IMR-90 (cell line): ENCODE data around the gene HOMEZ. TPM values are rescaled to one million over a fixed set of nuclear protein-coding genes. Genes with fewer than 3 reads are reported as not detected.

Experiments used
- ATAC-seq: fragments of 200-7000 bp; cut with Tn5 transposase; 2 replicates; pipeline ENCODE4 v1.9.1; 2020; ENCODE audit warnings: low read depth, mild to moderate bottlenecking, moderate library complexity
- BruUV-seq: library from RNA; stranded (reverse); fragments of 400-500 nt; replicated peaks from 2 replicates; lab custom pipeline; 2021; lab: Mats Ljungman, UMichigan
- CTCF ChIA-PET: fragments of 300-600 bp; formaldehyde crosslinking; extraction: SDS; loops from one replicate; lab custom pipeline; 2021; ENCODE audit warnings: antibody characterized with exemption; lab: Yijun Ruan, JAX
- POLR2A ChIA-PET: fragments of 300-600 bp; sonication (Branson Sonifier 250); formaldehyde crosslinking; loops from one replicate; lab custom pipeline; 2022; ENCODE audit warnings: antibody characterized with exemption; ENCODE audit not compliant: unreplicated experiment; lab: Charles Lee
- DNase-seq: peaks from one replicate; pipeline ENCODE4 v3.0.0; 2013
- H2AFZ ChIP-seq: replicated peaks from 2 replicates; pipeline ENCODE3; 2013; ENCODE audit warnings: low read length, mild to moderate bottlenecking; ENCODE audit not compliant: poor library complexity
- H2AK5ac ChIP-seq: 2 replicates; pipeline ENCODE4 v1.6.1; 2013; ENCODE audit warnings: low read depth, low read length, inconsistent platforms
- H2AK9ac ChIP-seq: replicated peaks from 2 replicates; pipeline ENCODE3; 2013; ENCODE audit warnings: mild to moderate bottlenecking, low read depth, low read length, moderate library complexity; ENCODE audit not compliant: poor library complexity
- H2BK120ac ChIP-seq: 2 replicates; pipeline ENCODE4 v1.6.1; 2013; ENCODE audit warnings: low read depth, low read length, inconsistent platforms
- H2BK15ac ChIP-seq: 3 replicates; pipeline ENCODE4 v1.6.1; 2013; ENCODE audit warnings: low read depth, low read length, inconsistent platforms
- H2BK20ac ChIP-seq: 2 replicates; pipeline ENCODE4 v1.6.1; 2013; ENCODE audit warnings: low read depth, mild to moderate bottlenecking, inconsistent platforms, low read length, moderate library complexity
- H2BK5ac ChIP-seq: 2 replicates; pipeline ENCODE4 v1.6.1; 2013; ENCODE audit warnings: mild to moderate bottlenecking, low read depth, low read length, inconsistent platforms; ENCODE audit not compliant: poor library complexity, severe bottlenecking
- H3K14ac ChIP-seq: replicated peaks from 2 replicates; pipeline ENCODE4 v1.6.1; 2013; ENCODE audit warnings: low read depth, low read length, inconsistent platforms
- H3K18ac ChIP-seq: 2 replicates; pipeline ENCODE4 v1.6.1; 2013; ENCODE audit warnings: low read depth, low read length, control low read depth
- H3K23ac ChIP-seq: 2 replicates; pipeline ENCODE4 v1.6.1; 2013; ENCODE audit warnings: low read depth, low read length, inconsistent platforms
- H3K27ac ChIP-seq: 2 replicates; pipeline ENCODE4 v1.5.1; 2013; ENCODE audit warnings: mild to moderate bottlenecking, control low read depth, low read length; ENCODE audit not compliant: insufficient read depth
- H3K27me3 ChIP-seq: 2 replicates; pipeline ENCODE4 v1.6.1; 2013; ENCODE audit warnings: low read length; ENCODE audit not compliant: control insufficient read depth, insufficient read depth
- H3K36me3 ChIP-seq: 2 replicates; pipeline ENCODE4 v1.6.1; 2013; ENCODE audit warnings: low read length, mixed read lengths; ENCODE audit not compliant: control insufficient read depth, insufficient read depth
- H3K4ac ChIP-seq: 2 replicates; pipeline ENCODE4 v1.6.1; 2013; ENCODE audit warnings: low read depth, low read length, inconsistent platforms
- H3K4me1 ChIP-seq: 2 replicates; pipeline ENCODE4 v1.6.1; 2013; ENCODE audit warnings: low read length, mixed read lengths; ENCODE audit not compliant: control insufficient read depth, insufficient read depth
- H3K4me2 ChIP-seq: 2 replicates; pipeline ENCODE4 v1.6.1; 2013; ENCODE audit warnings: low read depth, mild to moderate bottlenecking, control low read depth, low read length, moderate library complexity
- H3K4me3 ChIP-seq: 2 replicates; pipeline ENCODE4 v1.5.1; 2013; ENCODE audit warnings: low read depth, mild to moderate bottlenecking, control low read depth, low read length, moderate library complexity; ENCODE audit not compliant: insufficient read depth
- H3K56ac ChIP-seq: 2 replicates; pipeline ENCODE4 v1.6.1; 2013; ENCODE audit warnings: low read length, inconsistent platforms; ENCODE audit not compliant: insufficient read depth; ENCODE audit errors: extremely low read depth
- H3K79me1 ChIP-seq, 2 experiments: 2 replicates each; pipeline ENCODE4 v1.6.1; 2013; ENCODE audit warnings: low read length in 2 of 2, inconsistent platforms in 1 of 2, low read depth in 1 of 2
- H3K9ac ChIP-seq: 2 replicates; pipeline ENCODE4 v1.6.1; 2013; ENCODE audit warnings: low read depth, low read length, control low read depth
- H3K9me1 ChIP-seq: 2 replicates; pipeline ENCODE4 v1.6.1; 2013; ENCODE audit warnings: low read length, inconsistent platforms; ENCODE audit not compliant: insufficient read depth
- H3K9me3 ChIP-seq: 2 replicates; pipeline ENCODE4 v1.6.1; 2013; ENCODE audit warnings: low read length; ENCODE audit not compliant: control insufficient read depth, insufficient read depth
- H4K20me1 ChIP-seq: 2 replicates; pipeline ENCODE4 v1.6.1; 2013; ENCODE audit warnings: low read length, inconsistent platforms; ENCODE audit not compliant: insufficient read depth
- H4K5ac ChIP-seq: 2 replicates; pipeline ENCODE4 v1.6.1; 2013; ENCODE audit warnings: mild to moderate bottlenecking, low read depth, low read length, control low read depth
- H4K8ac ChIP-seq, 2 experiments: 2 replicates each; pipeline ENCODE4 v1.6.1; 2013; ENCODE audit warnings: low read depth in 2 of 2, low read length in 2 of 2, control low read depth in 1 of 2, inconsistent platforms in 1 of 2
- H4K91ac ChIP-seq: 2 replicates; pipeline ENCODE4 v1.6.1; 2013; ENCODE audit warnings: low read depth, low read length, inconsistent platforms; ENCODE audit not compliant: insufficient read depth
- CEBPB ChIP-seq: IDR thresholded peaks from 2 replicates; pipeline ENCODE4 v1.6.1; 2012; ENCODE audit warnings: low read depth, low read length, improper control_type of control experiment
- CHD1 ChIP-seq: IDR thresholded peaks from 2 replicates; pipeline ENCODE4 v1.6.1; 2012; ENCODE audit warnings: low read depth, low read length, improper control_type of control experiment
- POLR2A ChIP-seq: IDR thresholded peaks from 2 replicates; pipeline ENCODE4 v1.6.1; 2012; ENCODE audit warnings: mild to moderate bottlenecking, low read depth, low read length
- RCOR1 ChIP-seq: IDR thresholded peaks from 2 replicates; pipeline ENCODE4 v1.6.1; 2012; ENCODE audit warnings: mild to moderate bottlenecking, low read length, improper control_type of control experiment; ENCODE audit not compliant: insufficient replicate concordance
- RFX5 ChIP-seq: IDR thresholded peaks from 2 replicates; pipeline ENCODE4 v1.8.0; 2012; ENCODE audit warnings: low read depth, mild to moderate bottlenecking, low read length, moderate library complexity
- WGBS, 2 experiments: methylation state at CpG; one replicate each; pipeline versions ENCODE4 v1.1.5 to v1.1.7; 2013; ENCODE audit warnings: missing lambda C conversion rate in 2 of 2; ENCODE audit not compliant: insufficient read length in 1 of 2; ENCODE audit errors: extremely low coverage in 2 of 2; 5-methylcytosine and 5-hydroxymethylcytosine counted together
- dilution Hi-C: fragments of 300-500 bp; cut with HindIII; formaldehyde crosslinking; loops from one replicate; pipeline ENCODE4 v1.14.3; 2018; ENCODE audit warnings: low sequenced_read_pairs; ENCODE audit not compliant: unreplicated experiment
- in situ Hi-C: fragments of 300-500 bp; cut with MboI; formaldehyde crosslinking; loops from 3 replicates; pipeline ENCODE4 v1.14.3; 2019; ENCODE audit warnings: low sequenced_read_pairs, inconsistent platforms, mixed read lengths
- intact Hi-C: fragments of 100-400 bp; cut with micrococcal nuclease; formaldehyde crosslinking; loops from 2 replicates; pipeline ENCODE4 v1.10.0; 2022
- polyA plus RNA-seq, 3 experiments: library from polyadenylated mRNA; depleted of rRNA; stranded (reverse); fragments of >200 nt; gene quantifications; 2 replicates each; pipeline ENCODE4 v1.2.3, GENCODE V29; 2012; ENCODE audit warnings: low replicate concordance in 1 of 3
- total RNA-seq: library from RNA; depleted of rRNA; stranded (reverse); fragments of >200 nt; gene quantifications from 2 replicates; pipeline ENCODE4 v1.2.3, GENCODE V29; 2012
- TF ChIP-seq, protein P1 (sequence below): conservative IDR thresholded peaks from 2 replicates; pipeline ENCODE4 v1.5.1; 2012; ENCODE audit warnings: mild to moderate bottlenecking, low read depth, low read length, improper control_type of control experiment

The HOMEZ gene
- total and polyA plus RNA-seq, 2 of the 4 experiments (the other 2 are of a cell fraction) = 7.7 to 9.7 TPM

DNA sequence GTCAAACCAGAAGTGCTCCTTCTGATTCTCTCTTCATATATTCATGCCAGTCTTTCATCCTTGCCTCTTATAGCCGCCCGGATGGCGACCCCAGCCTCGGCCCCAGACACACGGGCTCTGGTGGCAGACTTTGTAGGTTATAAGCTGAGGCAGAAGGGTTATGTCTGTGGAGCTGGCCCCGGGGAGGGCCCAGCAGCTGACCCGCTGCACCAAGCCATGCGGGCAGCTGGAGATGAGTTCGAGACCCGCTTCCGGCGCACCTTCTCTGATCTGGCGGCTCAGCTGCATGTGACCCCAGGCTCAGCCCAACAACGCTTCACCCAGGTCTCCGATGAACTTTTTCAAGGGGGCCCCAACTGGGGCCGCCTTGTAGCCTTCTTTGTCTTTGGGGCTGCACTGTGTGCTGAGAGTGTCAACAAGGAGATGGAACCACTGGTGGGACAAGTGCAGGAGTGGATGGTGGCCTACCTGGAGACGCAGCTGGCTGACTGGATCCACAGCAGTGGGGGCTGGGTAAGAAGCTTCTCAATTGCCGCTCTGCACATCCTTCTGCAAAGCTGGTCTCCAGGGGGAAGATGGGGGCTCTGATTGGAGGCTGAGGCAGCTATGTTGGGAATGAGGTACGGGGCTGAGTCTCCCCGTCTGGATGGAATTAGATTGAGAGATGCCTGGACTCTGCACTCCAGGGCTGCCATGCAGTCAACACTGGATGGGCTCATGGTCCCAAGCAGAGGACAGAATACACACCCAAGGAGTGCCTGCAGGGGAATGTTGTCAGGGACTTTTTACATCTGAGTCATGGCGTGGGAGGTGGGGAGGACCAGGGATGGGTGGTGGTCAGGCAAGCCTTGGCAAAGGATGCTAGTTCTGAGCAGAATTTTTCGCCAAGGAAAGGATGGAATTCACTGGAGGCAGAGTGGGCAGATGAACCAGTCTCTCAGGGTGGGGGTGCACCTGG, 22.0 kb upstream of the HOMEZ start:
- Histone ChIP-seq H3K4me3 (peak overlapping the region; percentile 87), H2AK9ac (peak overlapping the region; percentile 66), H3K27me3 (no peaks in the 10 kb centered on the region), H3K36me3 (peaks cover 35% of the 10 kb centered on the region), H3K4ac (peak overlapping the region; percentile 83), H3K4me2 (peak overlapping the region; percentile 87), H2BK120ac (no peak overlapping the region), H3K14ac (0 out of 2 replicates have a peak overlapping the region, but pooled peaks have one; percentile 90), H3K18ac (no peak overlapping the region), H2BK20ac (no peak overlapping the region), H2BK15ac (no peak overlapping the region), H3K79me1 (peaks cover 20 to 53% of the 10 kb centered on the region in 2 experiments), H3K23ac (peak overlapping the region; percentile 61; the same call in 1 of the 2 replicates), H4K20me1 (peaks cover 35% of the 10 kb centered on the region), H4K91ac (no peak overlapping the region), H3K4me1 (peaks cover 19% of the 10 kb centered on the region), H2AK5ac (peak overlapping the region; percentile 76), H4K8ac (peak overlapping the region in 1 of 2 experiments; percentile 97; a peak in 2 of 4 replicates), H3K9ac (peak overlapping the region; percentile 92), H3K9me1 (peaks cover 20% of the 10 kb centered on the region; the same call in 1 of the 2 replicates), H3K27ac (peak overlapping the region; percentile 23; the same call in 1 of the 2 replicates), H2BK5ac (no peak overlapping the region), H3K56ac (no peak overlapping the region), H2AFZ (no peak overlapping the region), H3K9me3 (no peaks in the 10 kb centered on the region), H4K5ac (no peak overlapping the region)
- TF ChIP-seq CEBPB (no peak), RFX5 (no peak), POLR2A (no peak), CHD1 (no peak), RCOR1 (no peak)
- TF ChIP-seq, protein P1, sequence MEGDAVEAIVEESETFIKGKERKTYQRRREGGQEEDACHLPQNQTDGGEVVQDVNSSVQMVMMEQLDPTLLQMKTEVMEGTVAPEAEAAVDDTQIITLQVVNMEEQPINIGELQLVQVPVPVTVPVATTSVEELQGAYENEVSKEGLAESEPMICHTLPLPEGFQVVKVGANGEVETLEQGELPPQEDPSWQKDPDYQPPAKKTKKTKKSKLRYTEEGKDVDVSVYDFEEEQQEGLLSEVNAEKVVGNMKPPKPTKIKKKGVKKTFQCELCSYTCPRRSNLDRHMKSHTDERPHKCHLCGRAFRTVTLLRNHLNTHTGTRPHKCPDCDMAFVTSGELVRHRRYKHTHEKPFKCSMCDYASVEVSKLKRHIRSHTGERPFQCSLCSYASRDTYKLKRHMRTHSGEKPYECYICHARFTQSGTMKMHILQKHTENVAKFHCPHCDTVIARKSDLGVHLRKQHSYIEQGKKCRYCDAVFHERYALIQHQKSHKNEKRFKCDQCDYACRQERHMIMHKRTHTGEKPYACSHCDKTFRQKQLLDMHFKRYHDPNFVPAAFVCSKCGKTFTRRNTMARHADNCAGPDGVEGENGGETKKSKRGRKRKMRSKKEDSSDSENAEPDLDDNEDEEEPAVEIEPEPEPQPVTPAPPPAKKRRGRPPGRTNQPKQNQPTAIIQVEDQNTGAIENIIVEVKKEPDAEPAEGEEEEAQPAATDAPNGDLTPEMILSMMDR = no peak
- ChIA-PET POLR2A (interaction anchor here (1.2 kb wide), 1 partner anchor 13 kb away, joined by 3 read pairs; the partner anchor contains the start of gene PABPN1), CTCF (interaction anchor here (1.2 kb wide), 1 partner anchor 187 kb away, joined by 4 read pairs; no protein-coding TSS in a partner anchor)
- peak; percentile 47 for DNase-seq
- dilution Hi-C loops (no loop called here), in situ Hi-C loops (loop anchor here (10.0 to 25.0 kb wide), 4 partner anchors 193 to 1129 kb away; partner anchors contain the start of genes CBLN3, CEBPE, EMC9 and FITM1), intact Hi-C loops (loop anchor here (10.0 kb wide), 1 partner anchor 753 kb away; no protein-coding TSS in a partner anchor)
- no TSS peak for BruUV-seq
- 98% methylated on average over 11 of the region's 22 CpGs; no CpG with 5 or more reads in 1 of the 2 experiments for WGBS, 2 experiments
- ATAC-seq = no peak
